HG03025 (cell line): Measurements from ENCODE around the gene NAPA.

Source experiments
- ATAC-seq: cut with Tn5 transposase; IDR thresholded peaks from one replicate; pipeline ENCODE4 v1.9.1; 2021; ENCODE audit warnings: mild to moderate bottlenecking, moderate library complexity; ENCODE audit not compliant: unreplicated experiment, low FRiP score

Gene NAPA

DNA sequence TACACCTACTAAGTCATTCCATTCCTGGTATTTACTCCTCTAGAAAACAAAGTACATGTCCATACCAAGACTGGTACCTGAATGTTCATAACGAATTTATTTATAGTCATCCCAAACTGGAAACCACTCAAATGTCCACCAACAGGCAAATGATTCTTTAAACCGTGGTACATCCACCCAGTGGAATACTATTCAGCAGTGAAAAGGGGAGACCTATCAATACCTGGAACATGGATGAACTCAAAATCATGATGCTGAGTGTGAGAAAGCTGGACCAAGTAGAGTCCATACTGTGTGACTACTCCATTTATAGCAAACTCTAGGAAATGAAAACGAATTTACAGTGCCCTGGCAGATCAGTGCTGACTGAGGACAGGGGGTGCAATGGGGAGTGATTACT lies 11.9 kb upstream of the NAPA start:
- no peak for ATAC-seq

- no peak for ATAC-seq
Measured at GRCh38 chr19:47523473-47523872, 8.6 kb upstream of the NAPA start.

GRCh38 chr19:47521473-47522180 lies 6.8 kb upstream of the NAPA start:
- no peak for ATAC-seq

- no peak for ATAC-seq
Measured at GRCh38 chr19:47520839-47521238, 6.0 kb upstream of the NAPA start.

DNA sequence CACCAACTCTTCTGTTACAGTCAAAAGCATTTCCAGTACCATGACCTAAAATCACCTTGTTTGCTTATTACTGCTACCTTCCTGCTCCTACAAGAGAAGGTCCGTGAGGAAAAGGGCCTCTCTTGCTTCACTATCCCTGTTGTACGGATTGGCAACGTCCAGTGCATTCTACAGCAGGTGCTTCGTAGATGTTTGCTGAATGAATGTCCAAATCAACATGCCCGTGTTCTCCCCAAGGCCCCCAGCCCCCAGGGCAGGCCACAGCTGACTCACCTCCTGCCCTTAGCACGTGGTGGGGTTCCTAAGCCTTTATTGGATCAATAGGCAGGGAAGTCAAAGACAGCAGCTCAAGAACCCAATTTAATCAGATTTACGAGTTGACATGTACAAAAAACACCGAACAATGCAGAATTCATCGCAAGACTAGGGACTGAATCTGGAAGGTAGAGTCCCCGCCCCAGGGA lies 5.5 kb upstream of the NAPA start:
- ATAC-seq, result no peak

- ATAC-seq, result no peak
Measured at GRCh38 chr19:47518854-47519253, 4.0 kb upstream of the NAPA start.

- no peak for ATAC-seq
Measured at GRCh38 chr19:47518139-47518538, 3.3 kb upstream of the NAPA start.

GRCh38 chr19:47514151-47514868 lies 553 bp downstream of the NAPA start:
- no peak for ATAC-seq

- no peak for ATAC-seq
Measured at GRCh38 chr19:47512948-47513319, 1.9 kb downstream of the NAPA start.

- no peak for ATAC-seq
Measured at GRCh38 chr19:47512183-47512947, 2.5 kb downstream of the NAPA start.

GRCh38 chr19:47511681-47512080 lies 3.2 kb downstream of the NAPA start:
- no peak for ATAC-seq

DNA sequence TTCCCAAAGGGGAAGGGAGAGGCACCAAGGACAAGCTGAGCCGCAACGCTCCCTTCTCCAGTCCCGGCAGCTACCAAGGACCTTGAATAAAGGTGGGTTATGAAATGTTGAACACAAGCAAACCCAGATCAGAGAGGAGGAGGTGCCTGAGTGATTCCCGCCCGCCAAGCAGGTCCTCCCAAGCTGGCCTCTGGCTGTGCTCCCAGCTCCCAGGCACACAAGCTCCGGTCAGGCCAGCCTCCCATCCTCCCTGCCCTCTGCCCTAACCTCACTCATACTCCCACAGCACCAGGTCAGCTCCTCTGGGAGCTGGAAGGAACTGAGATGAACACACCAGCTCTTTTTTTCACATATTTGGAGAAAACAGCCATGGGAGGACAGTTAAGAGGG lies 3.7 kb downstream of the NAPA start:
- no peak for ATAC-seq

GRCh38 chr19:47510516-47511127 lies 4.2 kb downstream of the NAPA start:
- ATAC-seq, result no peak

GRCh38 chr19:47509973-47510372 lies 4.9 kb downstream of the NAPA start:
- no peak for ATAC-seq

DNA sequence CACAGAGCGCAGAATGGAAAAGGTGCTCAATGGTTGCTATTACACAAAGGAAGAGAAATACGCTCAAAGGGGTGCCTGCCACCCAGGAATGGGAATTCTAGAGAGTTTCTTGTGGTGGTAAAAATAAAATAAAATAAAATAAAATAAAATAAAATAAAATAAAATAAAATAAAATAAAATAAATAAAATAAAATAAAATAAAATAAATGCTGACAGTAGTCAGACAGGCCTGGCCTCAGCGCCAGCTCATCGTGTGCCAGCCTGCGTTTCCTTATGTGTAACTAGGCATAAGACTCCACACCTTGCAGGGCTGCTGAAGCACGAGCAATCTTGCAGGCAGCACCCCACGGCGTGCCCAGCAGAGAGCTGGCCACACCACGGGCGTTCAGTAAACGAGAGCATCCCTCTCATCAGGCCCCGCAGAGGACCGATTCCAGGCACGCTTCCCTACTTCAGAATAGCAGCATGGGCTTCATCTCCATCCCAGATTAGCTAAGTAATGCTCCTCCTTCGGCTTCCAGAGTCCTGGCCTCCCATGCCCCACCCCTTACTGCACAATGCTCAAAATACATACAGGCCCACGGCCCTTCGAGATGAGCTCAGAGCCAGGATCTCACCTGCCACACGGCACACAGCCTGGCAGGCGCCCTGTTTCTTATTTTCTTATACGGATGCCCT lies 5.6 kb downstream of the NAPA start:
- ATAC-seq, result no peak

GRCh38 chr19:47508721-47509120 lies 6.1 kb downstream of the NAPA start:
- no peak for ATAC-seq

DNA sequence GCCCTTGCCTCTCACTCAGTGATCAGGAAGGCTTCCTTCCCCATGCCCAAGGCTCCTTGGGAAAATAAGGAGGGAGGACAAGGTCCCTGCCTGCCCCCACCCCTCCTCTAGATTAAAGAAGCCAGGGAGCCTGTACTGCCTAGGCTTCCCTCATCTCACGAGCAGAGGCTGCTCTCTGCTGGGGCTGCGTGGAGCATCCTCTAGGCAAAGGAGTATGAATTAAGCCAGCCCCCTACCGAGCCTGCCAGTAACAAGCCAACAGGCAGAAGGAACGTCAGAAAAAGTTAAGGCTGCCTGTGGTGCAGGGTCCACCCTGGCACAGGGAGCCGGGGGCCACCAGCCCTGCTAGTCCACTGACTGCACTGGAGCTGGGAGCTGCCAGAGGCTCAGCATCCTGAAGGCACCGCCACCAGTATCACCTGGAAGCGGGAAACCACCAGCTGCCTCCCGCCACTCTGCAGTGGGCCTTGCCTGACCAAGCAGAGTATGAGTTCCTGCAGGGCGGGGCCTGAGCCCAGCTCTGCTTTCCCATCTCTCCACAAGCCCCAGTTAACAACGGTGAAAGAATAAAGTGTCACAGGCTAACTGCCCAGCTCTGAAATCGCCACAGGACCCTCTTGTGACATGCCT lies 6.8 kb downstream of the NAPA start:
- ATAC-seq, result no peak

- no peak for ATAC-seq
Measured at GRCh38 chr19:47507012-47507411, 7.9 kb downstream of the NAPA start.

DNA sequence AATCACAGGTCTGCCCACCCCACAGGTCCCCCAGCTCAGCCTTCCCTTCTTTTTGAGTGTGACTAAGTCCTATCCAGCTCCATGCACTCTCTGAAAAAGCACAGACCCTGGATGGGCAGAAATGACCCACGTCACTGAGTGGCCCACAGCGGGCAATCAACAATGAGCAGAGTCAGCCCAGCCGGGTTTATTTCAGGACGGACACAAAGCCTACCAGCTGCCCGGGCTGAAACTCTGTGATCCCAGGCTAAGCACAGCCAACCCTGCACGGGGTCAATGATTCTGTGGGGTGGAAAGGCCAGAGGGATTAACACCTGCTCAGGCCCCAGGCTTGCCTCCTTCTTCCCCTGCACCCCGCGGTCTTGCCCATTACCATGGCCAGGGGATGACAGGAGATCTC lies 8.4 kb downstream of the NAPA start:
- ATAC-seq, result no peak

DNA sequence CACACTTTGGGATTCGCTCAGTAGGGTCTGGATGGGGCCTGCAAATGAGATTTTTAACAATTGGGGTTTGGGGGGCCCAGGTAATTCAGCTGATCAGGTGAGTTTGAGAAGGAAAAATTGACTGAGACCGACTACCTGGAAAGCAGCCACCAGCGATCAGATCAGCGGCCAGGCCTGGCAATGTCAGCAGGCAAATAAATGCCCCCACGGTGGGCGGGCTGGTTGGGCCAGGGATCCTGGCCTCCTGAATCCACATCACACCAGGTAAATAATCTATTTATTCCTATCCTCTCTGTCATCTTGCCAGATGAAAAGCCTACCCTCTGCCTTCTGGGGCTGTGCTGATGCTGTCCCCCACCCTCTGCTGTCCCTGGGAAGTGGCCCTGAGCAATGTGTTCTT lies 9.4 kb downstream of the NAPA start:
- ATAC-seq, result no peak
